GM12801 (cell line): ENCODE results near the gene PCNT.

Experiments used
- CTCF ChIP-seq: IDR thresholded peaks from one replicate; pipeline ENCODE4 v1.5.1; 2011; ENCODE audit warnings: control low read depth; ENCODE audit not compliant: insufficient read length; ENCODE audit errors: extremely low read depth

Gene PCNT

GRCh38 chr21:46327711-46328110 is 3.8 kb downstream of the PCNT start:
- no peak for TF ChIP-seq CTCF

- no peak for TF ChIP-seq CTCF
These were observed 4.2 kb downstream of the PCNT start for GRCh38 chr21:46328151-46328550.

GRCh38 chr21:46329796-46330195 is 5.8 kb downstream of the PCNT start:
- no peak for TF ChIP-seq CTCF

GRCh38 chr21:46334351-46335140 is 10.6 kb downstream of the PCNT start:
- no peak for TF ChIP-seq CTCF

GRCh38 chr21:46336603-46337002 is 12.6 kb downstream of the PCNT start:
- no peak for TF ChIP-seq CTCF

GRCh38 chr21:46340998-46341397 is 17.0 kb downstream of the PCNT start:
- TF ChIP-seq CTCF, result no peak

- no peak for TF ChIP-seq CTCF
These were observed 20.4 kb downstream of the PCNT start for GRCh38 chr21:46344219-46344915.
